ENCODE measurements around the gene TLX3.

The TLX3 gene

DNA sequence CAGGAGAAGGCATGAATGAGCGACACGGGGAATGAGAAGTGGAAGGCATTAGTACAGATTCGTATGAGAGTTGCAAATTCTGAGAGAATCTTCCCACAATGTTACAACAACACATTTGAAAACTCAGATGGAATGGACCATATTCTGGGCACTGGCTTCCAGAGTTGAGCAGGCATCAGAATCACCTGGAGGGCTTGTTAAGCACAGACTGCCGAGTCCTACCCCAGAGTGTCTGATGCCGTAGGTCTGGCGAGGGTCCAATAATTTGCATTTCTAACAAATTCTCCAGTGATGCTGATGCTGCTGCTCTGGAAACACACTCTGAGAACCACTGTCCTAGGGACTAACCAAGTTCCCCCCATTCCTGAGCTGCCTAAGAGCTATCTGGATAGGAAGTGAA lies 2.9 kb upstream of the TLX3 start:
- no peak for DNase-seq (ENCODE audit: low read depth in 2 of 2)

DNA sequence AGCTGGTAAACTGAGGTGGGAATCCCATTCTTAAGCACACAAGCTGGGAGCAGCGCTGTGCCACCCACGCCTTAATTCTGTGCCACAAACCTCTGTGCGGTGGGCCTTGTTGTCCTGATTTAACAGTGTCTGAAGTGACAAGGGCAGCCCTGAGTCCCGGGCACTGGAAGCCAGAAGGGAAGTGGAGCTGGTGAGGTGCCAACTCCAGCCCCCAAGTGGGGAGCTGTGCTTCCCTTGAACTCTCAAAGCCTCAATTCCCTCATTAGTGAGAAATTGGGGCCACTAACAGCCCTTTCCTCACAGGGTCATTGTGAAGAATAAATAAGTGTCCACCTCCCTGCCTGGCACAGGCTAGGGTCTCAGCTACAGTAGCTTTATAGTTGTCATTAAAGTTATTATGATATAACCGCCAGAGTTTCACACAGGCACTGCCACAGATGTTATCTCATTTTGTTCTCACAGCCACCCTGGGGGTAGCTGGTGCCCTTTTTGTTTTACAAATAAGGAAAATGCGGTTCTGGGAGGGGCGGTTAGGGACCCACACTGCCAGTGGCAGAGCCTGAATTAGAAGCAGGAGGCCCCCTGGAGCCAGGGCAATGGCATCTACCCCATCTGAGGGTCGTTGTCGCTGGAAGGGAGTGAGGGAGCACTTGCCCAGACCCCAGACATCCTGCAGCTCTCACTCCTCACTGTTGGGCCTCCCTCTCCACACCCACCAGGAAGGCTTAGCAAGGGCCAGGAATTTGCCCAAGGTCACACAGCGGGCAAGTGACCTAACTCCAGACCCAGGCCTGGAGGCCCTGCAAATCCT lies 2.1 kb upstream of the TLX3 start:
- DNase-seq (ENCODE audit: low read depth in 2 of 2): no peak

DNA sequence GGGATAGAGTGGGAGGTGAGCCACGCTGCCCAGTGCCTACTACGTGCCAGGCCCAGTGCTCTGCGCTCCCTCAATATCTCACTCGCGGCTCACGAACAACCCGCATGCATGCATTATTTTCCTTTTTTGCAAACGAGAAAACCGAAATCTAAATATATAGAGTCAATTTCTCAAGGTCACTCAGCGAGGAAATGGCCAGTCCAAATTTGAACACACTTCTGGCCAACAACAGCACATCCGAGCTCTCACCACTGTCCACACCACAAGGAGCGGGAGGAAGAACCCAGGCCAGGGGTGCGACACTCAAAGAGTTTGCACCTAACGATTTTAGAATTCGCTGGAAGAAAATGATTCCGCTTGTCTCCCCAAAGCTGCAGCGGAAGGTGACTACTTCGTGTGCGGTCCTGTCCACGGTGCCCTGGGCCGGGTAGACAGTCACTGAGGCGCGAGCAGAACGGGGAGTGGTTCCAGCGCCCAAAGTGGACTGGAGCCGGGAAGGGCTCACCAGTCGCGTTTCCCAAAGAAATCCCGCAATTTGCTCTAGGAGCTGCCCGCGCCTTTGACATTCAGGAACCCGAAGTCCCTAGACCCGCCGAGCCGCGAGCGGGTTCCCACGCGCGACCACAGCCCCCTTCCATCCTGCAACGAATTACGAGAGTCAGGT lies 1.1 kb upstream of the TLX3 start:
- DNase-seq (ENCODE audit: low read depth in 2 of 2): no peak

DNA sequence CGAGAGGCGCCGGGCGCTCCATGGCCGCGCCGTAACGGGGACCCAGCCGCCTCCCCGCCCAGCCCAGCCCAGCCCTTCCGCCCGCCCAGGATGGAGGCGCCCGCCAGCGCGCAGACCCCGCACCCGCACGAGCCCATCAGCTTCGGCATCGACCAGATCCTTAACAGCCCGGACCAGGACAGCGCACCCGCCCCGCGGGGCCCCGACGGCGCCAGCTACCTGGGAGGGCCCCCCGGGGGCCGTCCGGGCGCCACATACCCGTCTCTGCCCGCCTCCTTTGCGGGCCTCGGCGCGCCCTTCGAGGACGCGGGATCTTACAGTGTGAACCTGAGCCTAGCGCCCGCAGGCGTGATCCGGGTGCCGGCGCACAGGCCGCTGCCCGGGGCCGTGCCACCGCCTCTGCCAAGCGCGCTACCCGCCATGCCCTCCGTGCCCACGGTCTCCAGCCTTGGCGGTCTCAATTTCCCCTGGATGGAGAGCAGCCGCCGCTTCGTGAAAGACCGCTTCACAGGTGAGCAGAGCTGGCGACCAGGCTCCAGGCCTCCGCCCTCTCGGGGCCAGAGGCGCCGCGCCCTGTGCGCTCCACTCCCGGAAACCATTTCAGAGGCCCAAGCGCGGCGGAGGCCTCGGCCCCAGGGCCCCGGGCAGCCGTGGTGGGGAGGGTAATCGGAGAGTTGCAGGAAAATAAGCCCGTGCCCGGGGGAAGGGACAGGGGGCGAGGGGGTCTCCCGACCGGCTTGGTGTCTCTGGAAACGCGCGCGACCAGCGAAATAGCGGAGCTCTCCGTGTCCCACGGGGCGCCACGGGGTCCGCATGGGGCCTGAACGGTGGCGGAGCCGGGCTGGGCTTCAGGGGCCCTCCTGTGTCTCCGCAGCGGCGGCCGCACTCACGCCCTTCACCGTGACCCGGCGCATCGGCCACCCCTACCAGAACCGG lies 496 bp downstream of the TLX3 start:
- DNase-seq (ENCODE audit: low read depth in 2 of 2): no peak

DNA sequence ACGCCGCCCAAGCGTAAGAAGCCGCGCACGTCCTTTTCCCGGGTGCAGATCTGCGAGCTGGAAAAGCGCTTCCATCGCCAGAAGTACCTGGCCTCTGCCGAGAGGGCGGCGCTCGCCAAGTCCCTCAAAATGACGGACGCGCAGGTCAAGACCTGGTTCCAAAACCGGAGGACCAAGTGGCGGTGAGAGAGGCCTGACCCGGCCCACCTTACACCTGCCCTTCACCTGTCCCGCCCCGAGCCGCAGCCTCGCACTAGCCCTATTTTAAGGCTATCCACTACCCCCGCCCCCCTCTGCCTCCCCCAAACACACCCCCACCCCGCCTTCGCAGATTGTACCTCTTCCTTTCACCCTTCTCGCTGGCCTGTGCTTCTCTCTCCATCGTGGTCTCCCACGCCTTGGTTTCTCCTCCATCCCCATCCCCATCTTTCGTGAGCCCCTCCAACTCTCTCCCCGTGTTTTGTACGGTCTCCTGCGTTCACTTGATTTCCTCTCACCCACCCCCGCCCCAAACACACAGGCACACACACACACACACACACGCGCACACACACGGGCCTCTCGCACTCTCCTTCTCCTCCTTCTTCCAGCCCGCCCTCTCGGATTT lies 1.3 kb downstream of the TLX3 start:
- DNase-seq (ENCODE audit: low read depth in 2 of 2): no peak

DNA sequence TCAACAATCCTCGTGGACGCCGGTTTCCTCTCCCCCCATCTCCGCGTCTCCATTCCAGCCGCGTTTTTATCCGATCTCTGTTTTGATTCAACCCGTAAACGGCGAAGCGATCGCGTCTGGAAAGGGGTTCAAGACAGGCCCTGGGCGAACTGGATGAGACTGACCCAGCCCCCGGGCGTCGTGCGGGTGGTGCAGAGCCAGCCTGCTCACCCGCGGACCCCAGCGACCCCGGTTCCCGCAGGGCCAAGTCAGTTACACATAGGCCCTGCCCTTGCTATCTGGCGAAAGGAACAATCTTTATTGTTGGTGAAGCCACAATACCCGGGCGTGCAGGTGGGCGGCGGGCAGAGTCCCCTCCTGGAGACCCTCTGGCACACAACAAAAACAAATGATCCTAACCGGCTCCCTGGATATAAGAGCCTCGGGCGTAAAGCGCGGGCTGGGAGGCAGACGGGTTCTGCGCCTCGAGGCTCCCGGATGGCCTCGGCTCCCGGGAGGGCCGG lies 1.8 kb downstream of the TLX3 start:
- DNase-seq (ENCODE audit: low read depth in 2 of 2): no peak

DNA sequence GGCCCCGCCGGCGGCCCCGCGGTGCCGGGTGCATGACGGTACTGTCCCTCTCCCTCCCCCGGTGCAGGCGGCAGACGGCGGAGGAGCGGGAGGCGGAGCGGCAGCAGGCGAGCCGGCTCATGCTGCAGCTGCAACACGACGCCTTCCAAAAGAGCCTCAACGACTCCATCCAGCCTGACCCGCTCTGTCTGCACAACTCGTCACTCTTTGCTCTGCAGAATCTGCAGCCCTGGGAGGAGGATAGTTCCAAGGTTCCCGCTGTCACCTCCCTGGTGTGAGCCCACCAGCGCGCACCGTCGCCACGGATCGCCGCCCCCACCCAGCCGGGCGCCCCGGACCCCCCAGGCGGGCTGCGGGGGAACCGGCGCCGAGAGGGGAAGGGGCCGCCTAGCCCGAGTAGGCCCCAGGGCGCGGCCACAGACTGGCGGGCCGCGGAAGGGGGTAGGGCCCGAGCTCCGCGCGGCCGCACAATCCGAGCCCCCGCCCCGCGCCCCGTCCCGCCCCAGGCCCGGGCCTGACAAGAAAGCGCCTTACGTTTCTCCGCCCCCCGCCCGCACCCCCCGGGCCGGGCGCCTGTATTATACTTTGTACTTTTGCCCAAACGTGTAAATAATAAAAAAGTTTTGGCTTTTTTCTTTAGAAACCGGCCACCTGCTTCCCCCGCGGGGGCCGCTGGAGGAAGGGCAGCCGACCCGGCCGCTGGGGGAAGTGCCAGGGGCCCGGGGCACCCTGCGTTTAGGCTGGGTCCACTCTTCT lies 2.5 kb downstream of the TLX3 start:
- no peak for DNase-seq (ENCODE audit: low read depth in 2 of 2)

DNA sequence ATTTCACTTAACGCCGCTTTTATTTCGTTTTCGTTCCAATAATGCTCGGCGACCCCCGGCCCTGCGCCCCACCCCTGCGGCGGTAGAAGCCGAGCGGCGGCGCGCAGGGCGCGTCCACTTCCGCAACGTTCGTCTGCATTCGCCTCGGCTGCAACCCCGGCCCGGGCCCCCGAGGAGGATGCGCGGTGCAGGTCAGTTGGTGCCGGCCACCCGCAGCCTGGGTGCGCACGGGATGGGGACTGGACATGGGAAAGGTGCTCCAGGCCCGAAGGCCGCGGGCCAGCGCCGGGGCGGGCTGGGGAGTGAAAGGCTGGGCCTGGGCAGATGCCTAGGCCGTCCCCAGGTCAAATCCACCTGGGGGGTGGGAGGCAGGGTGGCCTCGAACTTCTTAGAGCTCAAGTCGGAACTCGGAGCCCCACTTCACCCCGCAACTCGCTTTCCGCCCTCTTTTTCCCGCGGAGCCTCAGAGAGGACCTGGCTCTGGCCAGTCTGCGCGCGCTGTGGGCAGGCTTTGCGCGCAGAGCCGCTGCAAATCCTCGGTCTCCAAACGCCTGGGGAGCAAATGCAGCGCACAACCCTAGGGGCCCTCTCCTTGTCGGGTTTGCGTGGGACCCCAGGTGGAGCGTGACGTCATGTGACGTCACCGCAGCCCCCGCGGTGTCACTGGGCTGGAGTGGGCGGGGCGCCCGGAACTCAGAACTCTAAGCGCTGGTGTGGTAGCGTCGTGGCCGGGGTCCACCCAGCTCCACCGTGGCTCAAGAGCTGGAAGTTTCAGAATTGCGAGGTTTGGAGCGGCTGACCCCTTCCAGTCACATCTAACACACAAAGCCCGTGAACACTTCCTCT lies 3.3 kb downstream of the TLX3 start:
- no peak for DNase-seq (ENCODE audit: low read depth in 2 of 2)

DNA sequence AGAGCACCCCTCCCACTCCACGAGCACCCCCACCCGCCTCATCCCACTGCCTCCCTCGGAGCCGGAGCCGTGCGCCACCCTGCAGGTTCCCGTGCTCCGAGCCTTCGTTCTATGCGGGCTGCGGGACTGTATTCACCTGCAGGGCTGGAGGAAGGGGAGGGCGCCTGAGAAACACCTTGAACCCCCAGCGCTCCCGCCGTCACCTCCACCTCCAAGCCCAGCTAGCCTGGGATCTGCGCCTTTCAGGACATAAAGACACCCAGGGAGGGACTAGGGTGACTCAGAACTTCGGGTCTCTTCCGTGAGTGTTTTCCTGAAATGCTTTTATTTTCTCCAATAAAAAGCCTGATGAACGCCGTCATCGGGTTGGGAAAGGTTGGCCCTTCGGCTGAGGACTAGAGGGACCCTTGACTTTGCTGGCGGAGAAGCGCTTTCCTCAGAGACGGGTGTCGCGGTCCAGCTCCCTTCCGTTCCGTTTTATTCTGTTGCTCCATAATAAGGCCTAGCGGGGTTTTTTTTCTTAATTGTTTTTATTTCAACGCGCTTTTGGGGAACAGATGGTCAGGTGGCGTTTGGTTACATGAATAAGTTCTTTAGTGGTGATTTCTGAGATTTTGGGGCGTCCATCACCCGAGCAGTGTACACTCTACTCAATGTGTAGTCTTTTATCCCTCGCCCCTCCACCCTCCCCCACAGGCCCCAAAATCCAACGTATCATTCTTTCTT lies 4.6 kb downstream of the TLX3 start:
- DNase-seq (ENCODE audit: low read depth in 2 of 2): no peak

DNA sequence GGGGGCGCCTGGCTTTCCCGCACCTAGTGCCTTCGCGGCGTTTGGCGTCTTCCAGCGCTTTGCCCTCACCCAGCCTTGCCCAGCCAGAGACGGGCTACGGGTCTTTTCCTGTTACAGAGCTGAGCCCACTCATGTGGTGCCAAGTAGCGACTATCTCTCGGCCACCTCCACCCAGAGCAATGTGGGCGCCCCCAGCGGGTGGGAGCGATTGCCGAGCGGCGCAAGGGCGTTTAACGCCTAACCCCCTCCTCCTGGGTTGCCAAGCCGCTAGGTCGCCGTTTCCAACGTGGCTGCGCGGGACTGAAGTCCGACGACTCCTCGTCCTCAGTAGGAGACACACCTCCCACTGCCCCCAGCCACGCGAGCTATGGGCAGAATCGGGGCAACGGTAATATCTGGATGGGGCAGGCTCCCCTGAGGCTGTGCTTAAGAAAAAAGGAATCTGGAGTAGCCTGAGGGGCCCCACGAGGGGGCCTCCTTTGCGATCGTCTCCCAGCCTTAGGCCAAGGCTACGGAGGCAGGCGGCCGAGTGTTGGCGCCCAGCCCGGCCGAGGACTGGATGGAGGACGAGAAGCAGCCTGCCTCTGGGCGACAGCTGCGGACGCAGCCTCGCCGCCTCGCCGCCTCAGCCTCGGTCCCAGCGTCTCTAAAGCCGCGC lies 5.8 kb downstream of the TLX3 start:
- DNase-seq (ENCODE audit: low read depth in 2 of 2): no peak

DNA sequence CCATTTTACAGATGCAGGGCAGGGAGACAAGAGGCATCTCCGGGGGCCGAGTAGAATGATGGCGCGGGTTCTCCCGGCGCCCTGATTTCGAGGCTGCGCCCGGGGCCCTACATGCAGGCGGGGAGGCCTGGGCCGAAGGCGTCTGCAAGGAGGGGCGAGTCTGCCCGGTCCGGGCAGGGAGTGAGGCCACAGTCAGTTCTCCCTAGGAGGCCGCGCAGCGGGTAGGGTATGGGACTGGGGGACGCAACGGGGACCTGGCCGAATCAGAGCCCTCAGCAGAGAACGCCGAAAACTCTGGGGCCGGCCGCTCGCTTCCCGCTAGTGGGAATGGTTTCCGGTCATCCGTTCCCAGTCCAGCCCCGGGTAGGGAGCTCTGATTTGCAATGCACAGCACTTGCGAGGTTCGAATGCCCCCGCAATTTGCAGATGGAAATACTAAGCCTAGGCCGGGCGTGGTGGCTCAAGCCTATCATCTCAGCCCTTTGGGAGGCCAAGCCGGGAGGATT lies 6.4 kb downstream of the TLX3 start:
- no peak for DNase-seq (ENCODE audit: low read depth in 2 of 2)

DNA sequence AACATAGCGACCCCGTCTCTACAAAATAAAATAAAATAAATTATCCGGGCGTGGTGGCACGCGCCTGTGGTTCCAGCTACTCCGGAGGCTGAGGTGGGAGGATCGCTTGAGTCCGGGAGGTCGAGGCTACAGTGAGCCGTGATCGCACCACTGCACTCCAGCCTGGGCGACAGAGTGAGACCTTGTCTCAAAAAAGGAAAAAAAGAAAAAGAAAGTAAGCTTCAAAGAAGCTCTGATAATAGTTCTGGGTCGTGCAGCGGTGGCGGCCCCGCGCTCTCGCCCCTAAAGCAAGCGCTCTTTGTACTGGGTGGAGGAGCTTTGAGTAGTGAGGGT lies 6.8 kb downstream of the TLX3 start:
- no peak for DNase-seq (ENCODE audit: low read depth in 2 of 2)

DNA sequence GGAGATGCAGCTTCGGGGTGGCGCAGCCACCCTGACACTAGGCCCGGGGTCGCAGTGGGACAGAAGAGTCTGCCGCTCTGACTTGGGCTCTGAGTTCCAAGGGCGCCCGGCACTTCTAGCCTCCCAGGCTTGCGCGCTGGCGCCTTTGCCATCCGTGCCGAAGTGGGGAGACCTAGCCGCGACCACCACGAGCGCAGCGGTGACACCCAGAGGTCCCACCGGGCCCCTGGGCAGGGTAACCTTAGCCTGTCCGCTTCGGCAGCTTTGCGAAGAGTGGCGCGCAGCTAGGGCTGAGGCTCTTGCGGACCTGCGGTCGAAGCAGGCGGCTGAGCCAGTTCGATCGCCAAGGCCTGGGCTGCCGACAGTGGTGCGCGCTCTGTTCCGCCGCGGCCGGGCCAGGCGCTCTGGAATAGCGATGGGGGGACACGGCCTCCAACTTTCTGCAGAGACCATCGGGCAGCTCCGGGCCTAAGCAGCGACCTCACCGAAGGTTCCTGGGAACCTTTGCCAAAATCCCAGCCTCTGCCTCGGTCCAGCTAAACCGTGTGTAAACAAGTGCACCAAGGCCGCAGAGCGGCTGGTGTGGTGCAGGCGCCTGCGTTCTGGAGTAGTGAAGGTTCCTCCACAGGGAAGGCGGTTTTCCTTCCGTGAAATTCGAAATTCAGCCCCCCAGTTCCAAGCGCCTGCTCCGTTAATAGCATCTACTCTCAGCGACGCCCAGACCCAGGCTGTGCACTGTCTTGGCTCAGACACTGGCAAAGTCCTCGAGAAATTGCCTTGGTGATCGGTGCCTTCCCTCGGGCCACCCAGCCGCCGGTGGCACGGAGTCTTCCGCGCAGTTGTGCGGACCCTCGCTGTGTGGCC lies 7.4 kb downstream of the TLX3 start:
- no peak for DNase-seq (ENCODE audit: low read depth in 2 of 2)

DNA sequence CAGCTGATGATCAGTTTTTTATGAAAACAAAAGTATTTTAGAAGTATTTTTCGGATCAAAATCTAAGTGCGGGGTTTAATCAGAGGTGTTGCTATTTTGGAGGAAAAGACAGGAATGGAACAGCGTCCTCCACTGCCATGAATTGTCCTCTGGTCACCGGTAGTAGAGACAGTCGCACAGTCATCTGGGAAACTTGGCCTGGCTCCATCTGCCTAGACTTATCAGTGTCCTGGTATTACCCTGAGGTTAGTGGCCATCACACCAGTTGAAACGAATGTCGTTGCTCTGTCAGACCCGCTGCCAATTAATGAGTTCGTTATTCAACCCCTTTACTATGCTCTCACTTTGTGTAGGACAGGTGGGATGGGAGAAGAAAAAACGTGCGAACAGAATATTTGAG lies 8.2 kb downstream of the TLX3 start:
- no peak for DNase-seq (ENCODE audit: low read depth in 2 of 2)

DNA sequence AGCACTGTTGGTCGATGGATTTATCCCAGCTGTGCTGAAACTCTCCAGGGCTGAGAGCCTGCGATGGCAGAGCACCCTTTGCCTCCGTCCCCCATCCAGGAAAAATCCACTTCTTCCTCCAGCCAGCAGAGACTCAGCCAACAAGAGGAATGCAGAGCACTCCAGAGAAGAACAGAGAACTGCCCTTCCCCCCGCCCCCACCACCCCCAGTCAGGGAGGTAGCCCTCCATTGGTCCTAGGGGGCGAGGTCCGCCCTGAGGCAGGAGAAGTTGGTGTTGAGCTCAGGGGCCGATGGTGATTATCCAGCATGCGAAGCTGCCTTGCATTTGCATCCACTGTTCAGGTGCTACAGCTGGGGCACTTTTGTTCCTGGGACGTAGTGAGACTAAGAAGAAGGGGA lies 9.0 kb downstream of the TLX3 start:
- DNase-seq (ENCODE audit: low read depth in 2 of 2): no peak

DNA sequence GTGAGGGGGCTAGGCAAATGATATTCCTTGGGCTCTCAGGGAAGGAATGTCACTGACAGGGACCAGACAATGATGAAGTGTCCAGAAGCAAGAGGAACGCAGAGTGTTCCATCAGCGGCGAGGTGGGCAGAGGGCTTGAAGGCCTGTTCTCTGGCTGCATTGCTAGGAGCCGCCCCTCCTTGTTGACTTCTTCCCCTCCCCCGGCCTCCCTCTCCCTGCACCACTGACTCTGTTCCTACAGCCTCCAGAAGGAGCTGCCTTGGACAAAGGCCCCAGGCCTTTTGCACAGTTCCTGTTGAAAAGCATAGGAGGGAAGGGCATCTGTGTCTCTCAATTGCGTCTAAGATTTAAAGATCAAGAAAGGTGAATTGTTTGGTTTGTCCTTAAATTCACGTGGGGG lies 12.4 kb downstream of the TLX3 start:
- no peak for DNase-seq (ENCODE audit: low read depth in 2 of 2)

DNA sequence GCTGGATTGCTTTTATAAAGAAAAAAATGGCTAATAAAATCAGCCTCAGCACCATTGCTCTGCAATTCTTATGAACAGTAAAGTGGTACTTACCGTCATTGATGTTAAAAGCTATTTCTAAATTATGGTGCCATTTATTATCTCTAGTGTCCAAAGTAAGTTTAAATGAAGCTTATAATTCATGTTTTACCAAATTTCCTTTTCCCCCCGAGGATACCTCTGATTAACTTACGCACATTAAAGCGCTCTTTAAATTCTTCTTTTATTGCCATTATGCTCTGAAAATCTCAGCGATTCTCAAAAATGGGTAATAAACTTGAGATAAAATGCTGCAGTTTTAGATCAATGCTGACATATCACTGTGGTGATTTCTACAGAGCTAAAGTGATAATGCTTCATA lies 13.5 kb downstream of the TLX3 start:
- DNase-seq (ENCODE audit: low read depth in 2 of 2): no peak

DNA sequence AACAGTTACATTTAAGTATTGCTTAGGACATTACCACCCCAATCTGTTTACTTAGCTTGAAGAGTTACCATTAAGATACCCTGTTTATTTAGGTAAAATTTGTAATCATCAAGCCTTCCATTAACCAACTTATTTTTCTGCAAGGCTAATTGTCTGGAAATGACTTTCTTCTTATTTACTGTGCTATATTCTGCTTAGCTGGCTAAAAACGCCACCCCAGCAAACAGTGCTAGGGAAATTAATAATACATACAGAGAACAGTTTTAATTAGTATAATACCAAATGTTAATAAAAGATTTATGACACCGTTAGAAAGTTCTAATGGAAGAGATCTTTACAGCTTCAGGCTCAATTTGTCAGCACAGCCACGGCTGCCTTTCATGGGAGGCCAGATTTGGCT lies 14.0 kb downstream of the TLX3 start:
- no peak for DNase-seq (ENCODE audit: low read depth in 2 of 2)
